ENCODE results near the gene SETBP1.

SETBP1 gene

DNA sequence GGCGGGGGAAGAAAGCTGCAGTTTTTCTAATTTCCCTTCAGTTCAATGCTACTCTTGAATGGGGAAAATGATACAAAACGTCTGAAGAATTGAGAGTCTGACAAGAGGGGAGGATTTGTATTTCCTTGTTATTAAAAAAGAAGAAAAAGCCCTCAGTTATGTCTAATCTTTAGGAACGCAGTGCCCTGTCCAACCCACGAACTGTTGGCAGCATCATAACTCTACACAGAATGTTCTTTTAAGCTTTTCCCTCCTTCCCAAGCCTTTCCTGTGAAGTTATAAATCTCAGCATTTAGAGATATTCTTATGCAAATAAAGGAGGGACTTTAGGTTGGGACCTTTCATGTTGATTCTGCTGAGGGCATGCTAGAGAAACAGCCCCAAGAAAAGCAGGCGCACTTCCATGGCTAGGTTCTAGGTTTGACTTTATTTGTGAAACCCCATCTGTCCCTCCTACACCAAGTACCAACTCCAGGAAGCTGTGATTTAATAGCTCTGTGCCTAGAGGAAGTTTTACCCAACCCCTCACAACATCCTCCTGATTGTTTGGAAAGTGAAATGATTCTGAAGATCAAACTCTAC, 288.6 kb downstream of the SETBP1 start:
- Histone ChIP-seq H3K4me3 (ENCODE audit: low read length) (no peak overlapping the region), H3K9ac (ENCODE audit: low read length) (no peak overlapping the region), H3K4me1 (ENCODE audit: control insufficient read depth, insufficient read depth, low read length) (no peaks in the 10 kb centered on the region), H3K9me3 (ENCODE audit: control insufficient read depth, low read length) (no peaks in the 10 kb centered on the region), H3K27me3 (replicated peaks; ENCODE audit: control insufficient read depth, insufficient read depth, low read length) (no peaks in the 10 kb centered on the region), H3K36me3 (ENCODE audit: control insufficient read depth, insufficient read depth, low read length, severe bottlenecking) (no peaks in the 10 kb centered on the region)
- DNase-seq (ENCODE audit: low read depth), result peak; percentile 35

DNA sequence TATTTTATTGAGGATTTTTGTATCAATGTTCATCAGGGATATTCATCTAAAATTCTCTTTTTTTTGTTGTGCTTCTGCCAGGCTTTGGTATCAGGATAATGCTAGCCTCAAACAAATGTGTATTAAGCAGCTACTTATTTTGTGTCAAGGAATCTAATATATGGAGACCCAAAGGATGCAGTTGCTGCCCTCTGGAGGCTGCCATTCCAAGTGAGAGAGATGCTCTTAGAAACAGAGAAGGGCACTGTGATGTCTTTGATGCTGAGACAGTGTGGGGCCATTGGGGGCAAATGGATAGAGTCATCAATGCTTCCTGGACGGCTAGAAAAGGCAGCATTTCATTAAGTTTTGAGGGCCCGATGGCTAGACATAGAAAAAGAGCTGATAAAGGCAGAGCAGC, 292.6 kb downstream of the SETBP1 start:
- DNase-seq (ENCODE audit: low read depth), result no peak
- Histone ChIP-seq H3K9me3 (ENCODE audit: control insufficient read depth, low read length) (no peaks in the 10 kb centered on the region), H3K27me3 (replicated peaks; ENCODE audit: control insufficient read depth, insufficient read depth, low read length) (no peaks in the 10 kb centered on the region), H3K4me3 (ENCODE audit: low read length) (no peak overlapping the region), H3K9ac (ENCODE audit: low read length) (no peak overlapping the region), H3K4me1 (ENCODE audit: control insufficient read depth, insufficient read depth, low read length) (no peaks in the 10 kb centered on the region), H3K36me3 (ENCODE audit: control insufficient read depth, insufficient read depth, low read length, severe bottlenecking) (no peaks in the 10 kb centered on the region)

DNA sequence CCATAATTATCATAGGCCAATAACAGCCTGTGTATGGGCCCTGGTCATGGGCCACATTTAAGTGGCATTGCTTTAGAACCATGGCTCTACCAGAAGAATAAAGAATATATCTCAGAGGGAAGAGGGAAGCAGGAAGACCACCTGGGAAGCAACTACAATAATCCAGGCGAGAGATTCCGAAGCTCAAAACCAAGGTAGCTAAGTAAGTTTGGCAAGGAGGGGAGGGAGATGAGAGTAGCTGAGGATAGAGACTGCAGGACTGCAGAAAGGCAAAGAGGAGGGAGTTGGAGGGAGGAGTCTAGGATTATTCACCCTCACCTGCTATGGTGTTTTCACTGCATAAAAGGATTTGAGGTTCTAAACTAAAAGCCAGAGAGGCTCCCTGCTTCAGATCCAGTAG, 293.5 kb downstream of the SETBP1 start:
- Histone ChIP-seq H3K9ac (ENCODE audit: low read length) (no peak overlapping the region), H3K9me3 (ENCODE audit: control insufficient read depth, low read length) (no peaks in the 10 kb centered on the region), H3K4me3 (ENCODE audit: low read length) (no peak overlapping the region), H3K36me3 (ENCODE audit: control insufficient read depth, insufficient read depth, low read length, severe bottlenecking) (no peaks in the 10 kb centered on the region), H3K4me1 (ENCODE audit: control insufficient read depth, insufficient read depth, low read length) (no peaks in the 10 kb centered on the region), H3K27me3 (replicated peaks; ENCODE audit: control insufficient read depth, insufficient read depth, low read length) (no peaks in the 10 kb centered on the region)
- DNase-seq (ENCODE audit: low read depth), result no peak

DNA sequence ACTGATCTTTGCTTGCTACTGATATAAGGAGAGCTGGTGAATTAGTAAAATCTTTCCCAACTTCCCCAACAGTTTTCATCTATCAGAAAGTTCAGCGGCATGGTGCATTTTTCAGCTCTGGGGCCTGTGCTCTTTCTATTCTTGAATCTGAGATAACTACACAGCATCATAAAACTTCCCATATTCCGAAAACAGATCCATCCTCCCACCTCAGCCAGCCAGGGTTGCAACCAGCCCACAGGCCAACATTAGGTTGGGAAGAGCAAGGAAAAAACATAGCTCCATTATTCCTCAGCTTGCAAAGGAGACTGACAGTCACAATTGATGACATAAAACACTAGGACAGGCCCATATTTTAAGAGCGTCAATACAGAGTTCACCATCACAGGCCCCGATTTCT, 297.2 kb downstream of the SETBP1 start:
- no peak overlapping the region for H3K4me3 ChIP-seq (ENCODE audit: low read length)
- H3K9ac ChIP-seq (ENCODE audit: low read length), result no peak overlapping the region
- no peaks in the 10 kb centered on the region for H3K36me3 ChIP-seq (ENCODE audit: control insufficient read depth, insufficient read depth, low read length, severe bottlenecking)
- H3K9me3 ChIP-seq (ENCODE audit: control insufficient read depth, low read length), result no peaks in the 10 kb centered on the region
- no peaks in the 10 kb centered on the region for H3K27me3 ChIP-seq (replicated peaks; ENCODE audit: control insufficient read depth, insufficient read depth, low read length)
- no peaks in the 10 kb centered on the region for H3K4me1 ChIP-seq (ENCODE audit: control insufficient read depth, insufficient read depth, low read length)
- DNase-seq (ENCODE audit: low read depth), result no peak

DNA sequence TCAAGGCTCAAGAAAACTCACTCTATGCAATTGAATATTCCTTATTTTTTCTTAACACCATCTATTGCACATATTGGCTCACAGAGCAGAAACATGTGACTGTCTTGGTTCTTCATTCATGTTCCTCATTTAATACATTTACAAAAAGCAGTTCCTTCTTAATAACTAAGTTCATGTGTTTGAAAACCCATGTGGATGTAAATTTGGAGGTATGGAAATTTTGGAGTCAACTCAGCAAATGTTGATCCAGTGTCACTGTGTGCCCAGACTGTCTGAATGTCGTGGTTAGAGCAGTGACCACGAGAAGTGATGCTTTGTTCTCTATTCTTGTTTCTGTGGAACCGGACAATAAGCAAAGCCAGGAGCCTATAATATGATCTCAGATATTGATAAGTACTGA, 299.1 kb downstream of the SETBP1 start:
- DNase-seq (ENCODE audit: low read depth), result no peak

DNA sequence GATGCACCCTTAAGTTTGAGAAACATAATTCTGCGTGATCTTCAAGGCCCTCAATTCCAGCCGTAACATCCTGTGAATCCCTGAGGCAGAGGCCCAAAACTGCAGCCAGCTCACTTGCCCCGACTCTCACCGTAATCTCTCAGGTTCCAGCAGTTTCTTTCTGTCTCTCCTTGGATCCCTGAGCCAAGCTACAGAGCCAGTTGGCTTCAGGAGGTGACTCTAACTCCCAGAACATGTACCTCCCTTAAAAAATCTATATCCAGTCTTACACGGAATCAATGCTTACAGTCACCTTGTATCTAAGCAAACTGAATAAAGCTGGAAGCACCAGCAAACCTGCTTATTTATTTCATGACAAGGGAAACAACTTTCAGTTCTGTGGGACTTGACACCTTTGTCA, 300.4 kb downstream of the SETBP1 start:
- no peak for DNase-seq (ENCODE audit: low read depth)
- H3K9ac ChIP-seq (ENCODE audit: low read length), result no peak overlapping the region
- no peaks in the 10 kb centered on the region for H3K9me3 ChIP-seq (ENCODE audit: control insufficient read depth, low read length)
- no peaks in the 10 kb centered on the region for H3K27me3 ChIP-seq (replicated peaks; ENCODE audit: control insufficient read depth, insufficient read depth, low read length)
- no peaks in the 10 kb centered on the region for H3K4me1 ChIP-seq (ENCODE audit: control insufficient read depth, insufficient read depth, low read length)
- H3K36me3 ChIP-seq (ENCODE audit: control insufficient read depth, insufficient read depth, low read length, severe bottlenecking), result no peaks in the 10 kb centered on the region
- H3K4me3 ChIP-seq (ENCODE audit: low read length), result no peak overlapping the region

More for the DNA sequence above, 299.1 kb downstream of the SETBP1 start:
- H3K4me3 ChIP-seq (ENCODE audit: low read length), result no peak overlapping the region
- H3K9ac ChIP-seq (ENCODE audit: low read length), result no peak overlapping the region
- no peaks in the 10 kb centered on the region for H3K36me3 ChIP-seq (ENCODE audit: control insufficient read depth, insufficient read depth, low read length, severe bottlenecking)
- H3K9me3 ChIP-seq (ENCODE audit: control insufficient read depth, low read length), result no peaks in the 10 kb centered on the region
- H3K27me3 ChIP-seq (replicated peaks; ENCODE audit: control insufficient read depth, insufficient read depth, low read length), result no peaks in the 10 kb centered on the region
- H3K4me1 ChIP-seq (ENCODE audit: control insufficient read depth, insufficient read depth, low read length), result no peaks in the 10 kb centered on the region

DNA sequence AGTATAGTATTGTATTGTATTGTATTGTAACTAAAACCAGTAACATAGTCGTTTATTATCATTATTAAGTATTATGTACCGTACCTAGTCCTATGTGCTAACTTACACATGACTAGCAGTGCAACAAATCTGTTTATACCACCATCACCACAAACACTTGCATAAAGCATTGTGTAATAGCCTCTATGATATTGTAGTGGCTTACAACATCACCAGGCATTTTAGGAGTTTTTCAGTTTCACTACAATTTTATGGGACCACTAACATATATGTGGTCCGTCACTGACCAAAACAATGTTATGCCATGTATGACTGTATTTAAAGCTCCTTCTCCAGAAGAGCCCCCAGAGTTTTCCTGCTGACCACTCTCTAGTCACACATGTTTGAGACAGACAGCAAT, 306.2 kb downstream of the SETBP1 start:
- H3K36me3 ChIP-seq (ENCODE audit: control insufficient read depth, insufficient read depth, low read length, severe bottlenecking), result no peaks in the 10 kb centered on the region
- no peak overlapping the region for H3K4me3 ChIP-seq (ENCODE audit: low read length)
- peak; percentile 48 for DNase-seq (ENCODE audit: low read depth)
- H3K4me1 ChIP-seq (ENCODE audit: control insufficient read depth, insufficient read depth, low read length), result peaks cover 7% of the 10 kb centered on the region
- no peaks in the 10 kb centered on the region for H3K27me3 ChIP-seq (replicated peaks; ENCODE audit: control insufficient read depth, insufficient read depth, low read length)
- H3K9ac ChIP-seq (ENCODE audit: low read length), result no peak overlapping the region
- peaks cover 9% of the 10 kb centered on the region for H3K9me3 ChIP-seq (ENCODE audit: control insufficient read depth, low read length)

DNA sequence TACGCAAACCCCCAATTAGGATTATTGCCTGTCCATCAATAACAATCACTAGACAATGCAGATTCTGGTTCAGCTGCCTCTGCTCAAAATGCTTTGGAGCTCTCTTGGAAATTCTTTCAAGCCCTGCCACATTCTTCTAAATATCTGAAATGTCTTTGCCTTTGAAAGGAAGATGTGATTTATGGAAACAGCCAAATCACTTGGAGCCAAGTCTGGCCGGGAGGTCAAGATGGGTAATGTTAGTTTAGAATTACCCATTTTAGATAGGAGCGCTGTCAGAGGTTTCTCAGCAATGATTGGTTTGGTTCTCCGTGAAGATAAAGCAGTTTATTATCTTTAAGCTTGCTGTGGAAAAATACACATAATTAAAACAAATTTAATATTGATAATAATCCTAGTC, 306.7 kb downstream of the SETBP1 start:
- H3K4me3 ChIP-seq (ENCODE audit: low read length), result no peak overlapping the region
- DNase-seq (ENCODE audit: low read depth), result no peak
- H3K36me3 ChIP-seq (ENCODE audit: control insufficient read depth, insufficient read depth, low read length, severe bottlenecking), result no peaks in the 10 kb centered on the region
- peaks cover 9% of the 10 kb centered on the region for H3K9me3 ChIP-seq (ENCODE audit: control insufficient read depth, low read length)
- no peaks in the 10 kb centered on the region for H3K27me3 ChIP-seq (replicated peaks; ENCODE audit: control insufficient read depth, insufficient read depth, low read length)
- H3K9ac ChIP-seq (ENCODE audit: low read length), result no peak overlapping the region
- peaks cover 7% of the 10 kb centered on the region for H3K4me1 ChIP-seq (ENCODE audit: control insufficient read depth, insufficient read depth, low read length)

DNA sequence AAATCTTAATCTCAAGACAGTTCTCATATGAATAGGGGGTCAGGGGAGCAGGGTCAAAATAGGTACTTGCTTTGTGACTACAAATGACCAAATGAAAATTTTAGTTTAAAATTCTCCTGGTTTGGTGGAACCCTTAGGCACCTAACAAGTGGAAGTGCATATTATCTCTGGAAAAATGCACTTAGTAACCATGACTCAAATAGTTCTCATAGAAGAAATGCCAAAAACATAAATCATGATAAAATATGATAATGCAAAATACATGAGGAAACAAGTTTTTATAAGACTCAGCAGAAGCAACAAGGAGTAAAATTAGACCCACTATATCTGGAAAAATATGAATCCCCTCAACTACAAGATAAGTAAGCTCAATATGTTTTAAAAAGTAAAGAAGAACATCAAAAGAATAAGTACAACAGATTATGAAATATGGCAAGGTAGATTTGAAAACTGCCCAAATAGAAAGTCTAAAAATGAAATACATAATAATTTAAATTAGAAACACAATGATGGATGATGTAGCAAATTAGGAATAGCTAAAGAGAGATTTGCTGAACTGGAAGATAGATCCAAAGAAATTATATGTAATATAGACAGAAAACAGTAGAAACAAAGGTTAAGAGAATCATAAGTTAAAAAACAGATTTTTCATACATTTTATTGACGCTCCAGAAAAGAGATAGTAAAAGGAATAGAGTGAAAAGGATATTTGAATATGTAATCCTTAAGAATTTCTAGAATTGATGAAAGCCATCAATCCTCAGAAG, 308.3 kb downstream of the SETBP1 start:
- peak; percentile 31 for DNase-seq (ENCODE audit: low read depth)
- H3K4me1 ChIP-seq (ENCODE audit: control insufficient read depth, insufficient read depth, low read length), result peaks cover 7% of the 10 kb centered on the region
- no peak overlapping the region for H3K9ac ChIP-seq (ENCODE audit: low read length)
- H3K27me3 ChIP-seq (replicated peaks; ENCODE audit: control insufficient read depth, insufficient read depth, low read length), result no peaks in the 10 kb centered on the region
- no peaks in the 10 kb centered on the region for H3K36me3 ChIP-seq (ENCODE audit: control insufficient read depth, insufficient read depth, low read length, severe bottlenecking)
- H3K4me3 ChIP-seq (ENCODE audit: low read length), result no peak overlapping the region
- H3K9me3 ChIP-seq (ENCODE audit: control insufficient read depth, low read length), result peaks cover 9% of the 10 kb centered on the region

DNA sequence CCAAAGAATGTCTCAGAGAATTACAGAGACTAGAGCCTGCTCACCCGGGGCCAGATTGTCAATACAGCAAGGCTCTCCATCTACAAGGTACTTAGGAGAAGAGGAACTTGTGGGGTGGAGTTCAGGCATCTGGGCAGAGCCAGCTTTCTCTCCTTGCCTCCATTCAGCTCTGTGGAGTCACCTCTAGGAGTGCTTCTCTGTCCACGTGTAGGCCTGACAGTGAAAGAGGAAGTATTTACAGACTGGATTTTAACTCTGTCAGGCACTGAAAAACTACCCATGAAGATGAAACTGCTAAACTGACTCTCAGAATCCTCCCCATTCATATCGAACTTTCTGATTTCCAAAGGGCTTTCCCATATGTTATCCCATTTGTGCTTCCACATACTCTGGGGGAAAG, 315.6 kb downstream of the SETBP1 start:
- H3K36me3 ChIP-seq (ENCODE audit: control insufficient read depth, insufficient read depth, low read length, severe bottlenecking), result no peaks in the 10 kb centered on the region
- H3K4me3 ChIP-seq (ENCODE audit: low read length), result no peak overlapping the region
- no peak overlapping the region for H3K9ac ChIP-seq (ENCODE audit: low read length)
- no peak for DNase-seq (ENCODE audit: low read depth)
- H3K9me3 ChIP-seq (ENCODE audit: control insufficient read depth, low read length), result peaks cover 6% of the 10 kb centered on the region
- no peaks in the 10 kb centered on the region for H3K27me3 ChIP-seq (replicated peaks; ENCODE audit: control insufficient read depth, insufficient read depth, low read length)
- H3K4me1 ChIP-seq (ENCODE audit: control insufficient read depth, insufficient read depth, low read length), result no peaks in the 10 kb centered on the region

DNA sequence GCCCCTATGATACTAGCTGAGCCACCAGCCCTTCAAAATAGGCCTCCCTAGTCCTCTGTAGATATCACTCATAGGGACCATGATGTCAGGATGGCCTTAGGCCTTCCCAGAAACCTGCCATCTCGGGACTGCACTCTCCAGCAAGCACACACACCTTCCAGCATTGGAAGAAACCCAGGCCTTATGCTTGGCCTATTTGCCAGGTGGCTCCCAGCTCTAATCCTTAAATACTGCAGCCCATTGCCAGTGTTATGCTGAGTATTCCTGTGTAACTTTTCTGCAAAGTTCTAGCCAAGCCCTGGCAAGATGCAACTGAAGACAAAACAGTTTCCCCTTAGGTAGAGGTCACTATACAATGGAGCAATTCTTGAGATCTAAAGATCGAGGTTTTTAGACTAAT, 316.5 kb downstream of the SETBP1 start:
- no peaks in the 10 kb centered on the region for H3K27me3 ChIP-seq (replicated peaks; ENCODE audit: control insufficient read depth, insufficient read depth, low read length)
- no peak overlapping the region for H3K4me3 ChIP-seq (ENCODE audit: low read length)
- H3K4me1 ChIP-seq (ENCODE audit: control insufficient read depth, insufficient read depth, low read length), result no peaks in the 10 kb centered on the region
- no peak overlapping the region for H3K9ac ChIP-seq (ENCODE audit: low read length)
- DNase-seq (ENCODE audit: low read depth), result no peak
- peaks cover 6% of the 10 kb centered on the region for H3K9me3 ChIP-seq (ENCODE audit: control insufficient read depth, low read length)
- no peaks in the 10 kb centered on the region for H3K36me3 ChIP-seq (ENCODE audit: control insufficient read depth, insufficient read depth, low read length, severe bottlenecking)

DNA sequence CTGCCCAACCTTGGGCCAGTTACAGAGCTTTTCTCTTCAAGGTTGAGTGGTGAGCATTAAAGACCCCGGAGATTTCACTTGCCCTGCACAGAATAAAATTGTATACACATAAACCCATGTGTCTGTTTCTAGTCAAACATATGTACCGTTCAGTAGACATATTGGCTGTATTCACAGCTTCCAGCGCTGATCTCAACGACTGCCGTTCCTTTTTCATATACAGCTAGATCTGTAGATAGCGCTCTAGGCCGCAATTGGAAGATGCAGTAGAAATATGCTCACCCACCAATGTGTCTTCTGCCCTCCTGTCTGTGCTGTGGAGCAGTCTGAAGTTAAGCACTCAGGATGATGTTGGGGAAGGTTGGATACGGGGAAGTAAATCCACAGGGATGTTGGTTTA, 317.7 kb downstream of the SETBP1 start:
- Histone ChIP-seq H3K9ac (ENCODE audit: low read length) (no peak overlapping the region), H3K4me3 (ENCODE audit: low read length) (no peak overlapping the region), H3K36me3 (ENCODE audit: control insufficient read depth, insufficient read depth, low read length, severe bottlenecking) (no peaks in the 10 kb centered on the region), H3K27me3 (replicated peaks; ENCODE audit: control insufficient read depth, insufficient read depth, low read length) (no peaks in the 10 kb centered on the region), H3K9me3 (ENCODE audit: control insufficient read depth, low read length) (peaks cover 6% of the 10 kb centered on the region), H3K4me1 (ENCODE audit: control insufficient read depth, insufficient read depth, low read length) (no peaks in the 10 kb centered on the region)
- no peak for DNase-seq (ENCODE audit: low read depth)

All from adipocyte (in vitro differentiated cells).